HCT116 (cell line): ENCODE data around the gene HOXD13.

Experiments
- ATF3 ChIP-seq: IDR thresholded peaks from 2 replicates; pipeline ENCODE4 v1.6.1; 2012
- CEBPB ChIP-seq: IDR thresholded peaks from 2 replicates; pipeline ENCODE4 v1.6.1; 2012; ENCODE audit warnings: low read depth
- CTCF ChIP-seq, 3 experiments: fragments of 200-600 bp in 1 of 3; sonication (generic) in 1 of 3; IDR thresholded peaks in 2 of 3; conservative IDR thresholded peaks in 1 of 3; 2 replicates each; pipeline ENCODE4 v1.5.1; 2012 to 2017; ENCODE audit warnings: low read depth in 2 of 3, low read length in 2 of 3, antibody characterized with exemption in 1 of 3, borderline replicate concordance in 1 of 3, control low read depth in 1 of 3, mild to moderate bottlenecking in 1 of 3, mixed read lengths in 1 of 3, mixed run types in 1 of 3, moderate library complexity in 1 of 3; ENCODE audit not compliant: insufficient read depth in 1 of 3
- EGR1 ChIP-seq: IDR thresholded peaks from 2 replicates; pipeline ENCODE4 v1.6.1; 2012; ENCODE audit warnings: low read depth
- EZH2 ChIP-seq: fragments of 200-600 bp; sonication (generic); IDR thresholded peaks from 2 replicates; pipeline ENCODE4 v1.6.1; 2017; ENCODE audit warnings: antibody characterized with exemption, mixed run types
- JUND ChIP-seq: IDR thresholded peaks from 2 replicates; pipeline ENCODE4 v1.6.1; 2012
- MAX ChIP-seq: IDR thresholded peaks from 2 replicates; pipeline ENCODE4 v1.6.1; 2012
- POLR2AphosphoS5 ChIP-seq: IDR thresholded peaks from 2 replicates; pipeline ENCODE4 v1.6.1; 2011; ENCODE audit warnings: mild to moderate bottlenecking, low read depth, low read length, moderate library complexity
- RAD21 ChIP-seq: IDR thresholded peaks from 2 replicates; pipeline ENCODE4 v1.6.1; 2012; ENCODE audit warnings: low read depth, mild to moderate bottlenecking
- SP1 ChIP-seq: IDR thresholded peaks from 2 replicates; pipeline ENCODE4 v1.6.1; 2012; ENCODE audit warnings: low read depth
- TCF7L2 ChIP-seq: IDR thresholded peaks from 2 replicates; pipeline ENCODE4 v1.7.0; 2011; ENCODE audit warnings: borderline replicate concordance, inconsistent platforms; ENCODE audit not compliant: insufficient read depth, insufficient read length; ENCODE audit errors: extremely low read depth
- YY1 ChIP-seq: IDR thresholded peaks from 2 replicates; pipeline ENCODE4 v1.6.1; 2011; ENCODE audit warnings: low read length, low read depth, moderate library complexity, mild to moderate bottlenecking; ENCODE audit not compliant: insufficient replicate concordance; ENCODE audit errors: extremely low read depth
- ZFX ChIP-seq: fragments of 450-650 bp; IDR thresholded peaks from 2 replicates; pipeline ENCODE4 v1.6.1; 2017
- ZNF274 ChIP-seq: fragments of 200-500 bp; sonication (Bioruptor generic); IDR thresholded peaks from 2 replicates; pipeline ENCODE4 v1.6.1; 2014; ENCODE audit warnings: mild to moderate bottlenecking, low read depth, low read length, inconsistent platforms

- TF ChIP-seq RAD21 (no peak), SP1 (no peak), CTCF (IDR thresholded peaks at IDR 0.05 in 2 of 3, conservative IDR thresholded peaks at IDR 0.05 in 1 of 3; ENCODE audit: borderline replicate concordance in 1 of 3, insufficient read depth in 1 of 3, low read depth in 2 of 3, low read length in 2 of 3) (no peak), YY1 (no peak), CEBPB (no peak), EGR1 (no peak), MAX (no peak), TCF7L2 (no peak), ZNF274 (no peak), POLR2AphosphoS5 (no peak), EZH2 (no peak), ATF3 (no peak), JUND (no peak), ZFX (no peak)
Measured at GRCh38 chr2:176091329-176092258, 927 bp upstream of the HOXD13 start.
